Measurements from ENCODE around the gene ABCA6. TPM values are rescaled to one million over a fixed set of nuclear protein-coding genes. Genes with fewer than 3 reads are reported as not detected.

ABCA6 gene
- total RNA-seq, 1 experiment from 2014 or later = 0.17 TPM

GRCh38 chr17:69048634-69049033 lies 93.1 kb downstream of the ABCA6 start:
- no peak for DNase-seq (ENCODE audit: low read depth)

GRCh38 chr17:69047368-69048263 lies 94.1 kb downstream of the ABCA6 start:
- peak; percentile 13 for DNase-seq (ENCODE audit: low read depth)

- no peak for DNase-seq (ENCODE audit: low read depth)
Measured at GRCh38 chr17:69046121-69046807, 95.4 kb downstream of the ABCA6 start.

DNA sequence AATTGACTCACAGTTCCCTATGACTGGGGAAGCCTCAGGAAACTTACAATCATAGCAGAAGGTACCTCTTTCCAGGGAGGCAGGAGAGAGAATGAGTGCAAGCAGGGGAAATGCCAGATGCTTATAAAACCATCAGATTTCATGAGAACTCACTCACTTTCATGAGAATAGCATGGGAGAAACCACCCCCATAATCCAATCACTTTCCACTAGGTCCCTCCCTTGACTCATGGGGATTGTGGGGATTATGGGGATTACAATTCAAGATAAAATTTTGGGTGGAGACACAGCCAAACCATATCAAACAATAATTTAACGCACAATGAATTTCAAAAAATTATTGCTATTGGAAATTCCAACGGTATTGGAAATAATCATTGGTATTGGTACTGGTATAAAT lies 96.0 kb downstream of the ABCA6 start:
- DNase-seq (ENCODE audit: low read depth) = no peak

DNA sequence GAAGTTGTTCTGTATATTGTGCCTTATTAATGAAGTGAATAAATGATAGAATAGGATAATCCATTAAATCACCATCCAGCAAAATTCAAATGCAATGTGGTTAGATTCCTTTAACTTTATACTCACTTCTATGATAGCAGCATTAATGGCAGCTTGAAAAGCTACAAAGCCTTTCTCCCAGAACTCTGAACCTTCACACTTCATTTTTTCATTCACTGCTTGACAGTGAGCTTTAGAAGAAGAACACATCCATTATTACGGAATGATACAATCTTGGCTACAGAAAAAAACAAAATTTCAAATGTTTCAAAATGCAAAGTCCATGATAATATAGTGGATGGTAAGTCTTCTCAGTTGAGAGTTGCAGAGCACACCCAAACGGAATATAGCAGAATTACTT lies 97.3 kb downstream of the ABCA6 start:
- DNase-seq (ENCODE audit: low read depth) = no peak

GRCh38 chr17:69043098-69043734 lies 98.5 kb downstream of the ABCA6 start:
- no peak for DNase-seq (ENCODE audit: low read depth)

GRCh38 chr17:69042308-69042707 lies 99.4 kb downstream of the ABCA6 start:
- DNase-seq (ENCODE audit: low read depth) = no peak

DNA sequence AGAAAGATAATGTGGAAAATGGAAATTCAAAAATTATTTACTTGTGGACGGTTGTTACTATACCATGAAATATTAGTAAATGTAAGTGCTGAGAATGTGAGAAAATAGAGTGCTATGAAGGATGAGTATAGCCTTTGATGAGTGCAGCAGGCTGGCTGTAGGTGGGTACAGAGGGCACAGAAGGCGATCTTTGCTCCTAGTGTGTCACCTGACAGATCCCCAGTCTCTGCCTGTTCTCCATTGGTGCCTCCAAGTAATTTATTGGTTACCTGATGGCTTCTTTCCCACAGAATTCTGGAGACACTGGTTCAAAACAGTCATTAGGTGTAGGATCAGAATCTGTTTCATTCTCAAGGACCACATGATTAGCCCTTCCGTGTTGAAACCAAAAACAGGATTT lies 109.9 kb downstream of the ABCA6 start:
- no peak for DNase-seq (ENCODE audit: low read depth)

- no peak for DNase-seq (ENCODE audit: low read depth)
Measured at GRCh38 chr17:69030169-69030568, 111.5 kb downstream of the ABCA6 start.

Other genes starting within 250 kb of the ABCA6 start
- gene ABCA8, start 186.5 kb downstream of the ABCA6 start, total RNA-seq (2014; rRNA removed) = not detected in 2 replicates
- not detected in 2 replicates for gene ABCA9, start 81.0 kb downstream of the ABCA6 start, total RNA-seq (2014; rRNA removed)
- not detected in 2 replicates for gene ABCA10, start 86.9 kb upstream of the ABCA6 start, total RNA-seq (2014; rRNA removed)
- gene ABCA5, start 185.2 kb upstream of the ABCA6 start, total RNA-seq (2014; rRNA removed) = 0.75 and 2.0 TPM in 2 replicates